ENCODE data around the gene CST7. TPM values are rescaled to one million over a fixed set of nuclear protein-coding genes. Genes with fewer than 3 reads are reported as not detected.

The CST7 gene
- total RNA-seq, 2 donors from 2014 or later: not detected

DNA sequence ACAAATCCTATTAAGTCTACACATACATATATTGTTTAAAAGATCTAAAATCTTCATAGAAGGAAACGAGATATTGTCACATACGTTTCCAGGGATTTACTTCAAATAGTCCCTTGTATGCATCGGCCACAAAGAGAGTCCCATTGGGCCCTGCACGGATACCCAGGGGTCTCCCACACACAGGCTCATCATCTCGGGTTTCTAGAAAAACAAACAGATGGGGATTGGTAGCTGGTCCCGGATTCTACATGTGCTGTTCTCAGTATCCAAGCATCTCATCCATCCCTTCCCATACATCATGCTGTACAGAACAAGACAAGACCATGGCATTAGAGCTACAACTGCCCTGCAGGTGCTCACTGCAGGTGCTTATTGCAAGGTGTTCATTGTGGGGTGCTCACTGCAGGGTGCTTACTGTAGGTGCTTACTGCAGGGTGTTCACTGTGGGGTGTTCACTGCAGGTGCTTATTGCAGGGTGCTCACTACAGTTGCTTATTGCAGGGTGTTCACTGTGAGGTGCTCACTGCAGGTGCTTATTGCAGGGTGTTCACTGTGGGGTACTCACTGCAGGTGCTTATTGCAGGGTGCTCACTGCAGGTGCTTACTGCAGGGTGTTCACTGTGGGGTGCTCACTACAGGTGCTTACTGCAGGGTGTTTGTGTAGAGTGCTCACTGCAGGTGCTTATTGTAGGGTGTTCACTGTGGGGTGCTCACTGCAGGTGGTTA is 22.5 kb downstream of the CST7 start:
- Histone ChIP-seq H3K9ac (ENCODE audit: extremely low read depth, low read length, poor library complexity, severe bottlenecking) (no peak overlapping the region), H3K27me3 (ENCODE audit: control insufficient read depth, insufficient read depth, low read length, poor library complexity, severe bottlenecking) (no peaks in the 10 kb centered on the region), H3K36me3 (ENCODE audit: control insufficient read depth, insufficient read depth, low read length) (peaks cover 55% of the 10 kb centered on the region), H3K9me3 (ENCODE audit: control insufficient read depth, low read length) (peaks cover 18% of the 10 kb centered on the region), H3K4me1 (ENCODE audit: control insufficient read depth, insufficient read depth, low read length) (no peaks in the 10 kb centered on the region), H3K4me3 (ENCODE audit: low read length) (no peak overlapping the region), H3K27ac (ENCODE audit: low read depth, low read length) (no peak overlapping the region)
- WGBS, 2 experiments (ENCODE audit: insufficient coverage in 1 of 2, insufficient read length in 1 of 2): 90 to 92% methylated on average over 6 of the region's 6 CpGs
- Mint-ChIP-seq H3K4me1 (no peaks in the 10 kb centered on the region), H3K27ac (no peak overlapping the region), H3K27me3 (ENCODE audit: insufficient read depth) (no peaks in the 10 kb centered on the region), H3K9me3 (peaks cover 12% of the 10 kb centered on the region), H3K4me3 (no peak overlapping the region), H3K36me3 (ENCODE audit: low read depth) (peaks cover 73% of the 10 kb centered on the region)
- peak; percentile 7 for DNase-seq
- TF ChIP-seq, protein P1, sequence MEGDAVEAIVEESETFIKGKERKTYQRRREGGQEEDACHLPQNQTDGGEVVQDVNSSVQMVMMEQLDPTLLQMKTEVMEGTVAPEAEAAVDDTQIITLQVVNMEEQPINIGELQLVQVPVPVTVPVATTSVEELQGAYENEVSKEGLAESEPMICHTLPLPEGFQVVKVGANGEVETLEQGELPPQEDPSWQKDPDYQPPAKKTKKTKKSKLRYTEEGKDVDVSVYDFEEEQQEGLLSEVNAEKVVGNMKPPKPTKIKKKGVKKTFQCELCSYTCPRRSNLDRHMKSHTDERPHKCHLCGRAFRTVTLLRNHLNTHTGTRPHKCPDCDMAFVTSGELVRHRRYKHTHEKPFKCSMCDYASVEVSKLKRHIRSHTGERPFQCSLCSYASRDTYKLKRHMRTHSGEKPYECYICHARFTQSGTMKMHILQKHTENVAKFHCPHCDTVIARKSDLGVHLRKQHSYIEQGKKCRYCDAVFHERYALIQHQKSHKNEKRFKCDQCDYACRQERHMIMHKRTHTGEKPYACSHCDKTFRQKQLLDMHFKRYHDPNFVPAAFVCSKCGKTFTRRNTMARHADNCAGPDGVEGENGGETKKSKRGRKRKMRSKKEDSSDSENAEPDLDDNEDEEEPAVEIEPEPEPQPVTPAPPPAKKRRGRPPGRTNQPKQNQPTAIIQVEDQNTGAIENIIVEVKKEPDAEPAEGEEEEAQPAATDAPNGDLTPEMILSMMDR (conservative IDR thresholded peaks at IDR 0.05): no peak

DNA sequence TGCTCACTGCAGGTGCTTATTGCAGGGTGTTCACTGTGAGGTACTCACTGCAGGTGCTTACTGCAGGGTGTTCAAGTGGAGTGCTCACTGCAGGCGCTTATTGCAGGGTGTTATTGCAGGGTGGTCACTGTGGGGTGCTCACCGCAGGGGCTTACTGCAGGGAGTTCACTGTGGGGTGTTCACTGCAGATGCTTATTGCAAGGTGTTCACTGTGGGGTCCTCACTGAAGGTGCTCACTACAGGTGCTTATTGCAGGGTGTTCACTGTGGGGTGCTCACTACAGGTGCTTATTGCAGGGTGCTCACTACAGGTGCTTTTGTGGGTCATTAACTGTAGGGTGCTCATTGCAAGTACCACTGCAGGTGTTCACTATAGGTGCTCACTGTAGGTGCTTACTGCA is 23.3 kb downstream of the CST7 start:
- WGBS, 2 experiments (ENCODE audit: insufficient coverage in 1 of 2, insufficient read length in 1 of 2): 97% methylated on average over 2 of the region's 2 CpGs; no CpG with 5 or more reads in 1 of the 2 experiments
- Mint-ChIP-seq H3K4me1 (no peaks in the 10 kb centered on the region), H3K9me3 (peaks cover 20% of the 10 kb centered on the region), H3K27ac (no peak overlapping the region), H3K27me3 (ENCODE audit: insufficient read depth) (no peaks in the 10 kb centered on the region), H3K4me3 (no peak overlapping the region), H3K36me3 (ENCODE audit: low read depth) (peaks cover 78% of the 10 kb centered on the region)
- Histone ChIP-seq H3K4me1 (ENCODE audit: control insufficient read depth, insufficient read depth, low read length) (no peaks in the 10 kb centered on the region), H3K27me3 (ENCODE audit: control insufficient read depth, insufficient read depth, low read length, poor library complexity, severe bottlenecking) (no peaks in the 10 kb centered on the region), H3K36me3 (ENCODE audit: control insufficient read depth, insufficient read depth, low read length) (peaks cover 59% of the 10 kb centered on the region), H3K9me3 (ENCODE audit: control insufficient read depth, low read length) (peaks cover 23% of the 10 kb centered on the region), H3K9ac (ENCODE audit: extremely low read depth, low read length, poor library complexity, severe bottlenecking) (no peak overlapping the region), H3K27ac (ENCODE audit: low read depth, low read length) (no peak overlapping the region), H3K4me3 (ENCODE audit: low read length) (no peak overlapping the region)
- TF ChIP-seq, protein P1 (conservative IDR thresholded peaks at IDR 0.05): no peak
- DNase-seq: no peak

DNA sequence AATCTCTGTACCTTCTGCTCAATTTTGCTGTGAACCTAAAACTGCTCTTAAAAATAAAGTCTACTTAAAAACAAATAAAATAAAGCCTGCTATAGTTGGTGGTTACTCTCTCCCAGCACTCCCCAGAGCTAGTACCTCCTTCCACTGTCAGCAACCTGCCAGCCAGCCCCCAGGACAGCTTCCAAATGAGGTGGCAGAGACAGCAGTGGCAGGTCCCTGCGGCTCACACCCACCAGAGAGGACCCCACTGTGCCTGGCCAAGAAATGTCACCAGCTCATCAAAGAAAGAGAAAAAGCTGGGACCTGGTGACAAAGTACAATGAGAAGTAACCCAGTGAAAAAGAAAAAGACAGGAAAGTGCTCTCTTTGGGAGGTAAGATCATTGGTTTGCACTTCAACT is 28.3 kb downstream of the CST7 start:
- H3K9me3 ChIP-seq (ENCODE audit: control insufficient read depth, low read length): peaks cover 32% of the 10 kb centered on the region
- TF ChIP-seq, protein P1 (conservative IDR thresholded peaks at IDR 0.05): no peak
- H3K4me3 ChIP-seq (ENCODE audit: low read length): no peak overlapping the region
- H3K36me3 Mint-ChIP-seq (ENCODE audit: low read depth): peaks cover 84% of the 10 kb centered on the region
- peaks cover 47% of the 10 kb centered on the region for H3K36me3 ChIP-seq (ENCODE audit: control insufficient read depth, insufficient read depth, low read length)
- H3K9ac ChIP-seq (ENCODE audit: extremely low read depth, low read length, poor library complexity, severe bottlenecking): no peak overlapping the region
- H3K27me3 Mint-ChIP-seq (ENCODE audit: insufficient read depth): no peaks in the 10 kb centered on the region
- peaks cover 38% of the 10 kb centered on the region for H3K9me3 Mint-ChIP-seq
- H3K27ac Mint-ChIP-seq: no peak overlapping the region
- no peak overlapping the region for H3K4me3 Mint-ChIP-seq
- H3K4me1 Mint-ChIP-seq: no peaks in the 10 kb centered on the region
- 96 to 100% methylated on average over 1 of the region's 1 CpG for WGBS, 2 experiments (ENCODE audit: insufficient coverage in 1 of 2, insufficient read length in 1 of 2)
- no peak overlapping the region for H3K27ac ChIP-seq (ENCODE audit: low read depth, low read length)
- H3K27me3 ChIP-seq (ENCODE audit: control insufficient read depth, insufficient read depth, low read length, poor library complexity, severe bottlenecking): no peaks in the 10 kb centered on the region
- H3K4me1 ChIP-seq (ENCODE audit: control insufficient read depth, insufficient read depth, low read length): no peaks in the 10 kb centered on the region
- DNase-seq: peak; percentile 19
